GM21576 (cell line): ENCODE results near the gene SSB.
"Not testable (repeated sequence)": the region's sequence is repeated elsewhere in the genome, so short reads cannot be mapped to it uniquely, and the experiment has no call there.

ENCODE experiments used
- ATAC-seq: cut with Tn5 transposase; IDR thresholded peaks from one replicate; pipeline ENCODE4 v1.9.1; 2021; ENCODE audit warnings: mild to moderate bottlenecking, moderate library complexity; ENCODE audit not compliant: unreplicated experiment

Gene SSB

GRCh38 chr2:169781249-169782013 lies 17.2 kb upstream of the SSB start:
- no peak for ATAC-seq

DNA sequence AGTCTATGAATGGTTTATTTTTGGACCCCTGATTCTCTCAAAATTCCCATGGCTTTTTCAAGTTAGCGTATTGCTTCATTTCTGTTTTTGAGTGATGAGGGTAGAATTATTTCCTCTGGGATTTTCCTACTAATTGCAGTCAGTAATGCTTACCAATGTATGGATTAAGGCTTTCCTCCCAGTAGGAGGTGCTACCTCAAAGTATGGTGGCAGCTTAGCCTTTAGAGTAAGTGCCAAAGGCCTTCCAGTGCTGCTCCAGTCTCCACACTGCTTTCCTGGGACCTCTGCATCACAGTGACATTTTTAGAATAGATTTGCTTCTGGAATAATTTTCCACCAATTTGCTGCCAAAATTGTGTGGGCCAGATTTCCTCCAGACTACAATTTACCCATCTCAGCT lies 16.2 kb upstream of the SSB start:
- no peak for ATAC-seq

DNA sequence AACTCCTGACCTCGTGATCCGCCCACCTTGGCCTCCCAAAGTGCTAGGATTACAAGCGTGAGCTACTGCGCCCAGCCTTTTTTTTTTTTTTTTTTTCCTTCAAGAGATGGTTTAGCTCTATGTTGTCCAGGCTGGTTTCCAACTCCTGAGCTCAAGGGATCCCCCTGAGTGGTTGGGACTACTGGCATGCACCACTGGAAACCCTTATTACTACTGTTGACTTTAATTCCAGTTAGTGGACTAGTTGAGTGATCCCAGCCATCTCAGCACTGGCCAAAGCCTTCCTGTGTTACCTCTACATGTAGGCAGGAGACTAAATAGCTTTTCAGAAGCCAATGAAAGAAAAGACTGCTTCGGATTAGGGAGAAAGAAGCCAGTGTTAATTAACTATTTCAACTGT lies 8.1 kb upstream of the SSB start:
- no peak for ATAC-seq

DNA sequence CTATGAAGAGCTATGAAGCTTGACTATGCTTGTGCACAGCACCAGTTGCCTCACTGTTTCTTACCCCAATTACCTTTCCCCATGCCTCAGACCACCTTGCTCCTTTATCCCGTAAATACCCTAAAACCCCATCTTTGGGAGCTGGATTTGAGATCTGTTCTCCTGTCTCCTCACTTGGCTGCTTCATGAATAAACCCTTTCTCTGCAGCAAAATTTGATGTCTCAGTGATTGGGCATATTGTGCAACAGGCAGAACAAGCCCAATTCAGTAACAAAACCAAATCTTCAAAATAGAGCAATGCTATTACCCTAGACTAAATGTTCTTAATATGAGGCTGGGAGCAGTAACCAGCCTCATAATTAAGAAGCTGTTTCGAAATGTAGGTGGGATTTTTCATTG lies 3.5 kb upstream of the SSB start:
- ATAC-seq, result no peak

- ATAC-seq, result no peak
Observed at GRCh38 chr2:169796441-169796840, 2.2 kb upstream of the SSB start.

DNA sequence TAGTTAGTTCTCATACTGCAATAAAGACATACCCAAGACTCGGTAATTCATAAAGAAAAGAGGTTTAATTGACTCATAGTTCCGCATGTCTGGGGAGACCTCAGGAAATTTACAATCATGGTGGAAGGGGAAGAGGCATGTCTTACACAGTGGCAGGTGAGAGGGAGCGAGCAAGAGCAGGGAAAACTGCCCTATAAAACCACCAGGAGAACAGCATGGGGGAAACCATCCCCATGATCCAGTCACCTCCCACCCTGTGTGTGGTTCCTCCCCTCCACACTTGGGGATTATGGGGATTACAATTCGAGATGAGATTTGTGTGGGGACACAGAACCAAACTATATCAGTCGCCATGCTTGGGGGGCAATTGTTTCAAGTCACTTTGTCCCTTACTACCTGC lies 1.1 kb upstream of the SSB start:
- no peak for ATAC-seq

- peak; percentile 1 for ATAC-seq
Observed at GRCh38 chr2:169798397-169798717, 314 bp upstream of the SSB start.

- no peak for ATAC-seq
Observed at GRCh38 chr2:169803480-169803879, 4.8 kb downstream of the SSB start.

DNA sequence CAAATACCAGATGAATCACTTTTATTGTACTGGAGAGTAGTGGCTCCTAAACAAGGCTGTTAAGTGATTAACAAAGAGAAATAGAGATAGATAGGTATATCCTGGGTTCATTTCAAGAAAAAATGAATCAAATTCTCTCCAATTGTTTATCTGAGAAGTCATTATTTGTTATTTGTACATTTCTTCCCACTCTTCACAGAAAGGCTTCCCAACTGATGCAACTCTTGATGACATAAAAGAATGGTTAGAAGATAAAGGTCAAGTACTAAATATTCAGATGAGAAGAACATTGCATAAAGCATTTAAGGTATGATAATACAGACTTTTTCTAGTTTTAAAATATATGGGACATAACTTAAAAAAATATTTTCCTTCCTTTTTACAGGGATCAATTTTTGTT lies 7.9 kb downstream of the SSB start:
- no peak for ATAC-seq

GRCh38 chr2:169808221-169808620 lies 9.6 kb downstream of the SSB start:
- ATAC-seq, result no peak

DNA sequence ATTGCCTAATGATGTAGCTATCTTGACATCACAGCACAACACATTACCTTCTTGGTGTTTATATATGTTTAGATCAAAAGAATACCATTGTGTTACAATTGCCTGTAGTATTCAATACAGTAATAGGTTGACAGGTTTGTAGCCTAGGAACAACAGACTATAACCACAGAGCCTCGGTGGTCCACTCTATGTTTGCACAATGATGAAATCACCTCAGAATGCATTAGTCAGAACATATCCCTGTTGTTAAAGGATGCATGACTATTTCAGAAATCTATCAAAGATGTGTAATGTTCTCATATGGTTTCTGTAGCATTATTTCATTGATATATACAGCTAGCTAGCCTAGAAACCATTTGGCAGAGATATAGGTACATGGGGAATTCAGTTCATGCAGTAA lies 17.2 kb downstream of the SSB start:
- no peak for ATAC-seq

DNA sequence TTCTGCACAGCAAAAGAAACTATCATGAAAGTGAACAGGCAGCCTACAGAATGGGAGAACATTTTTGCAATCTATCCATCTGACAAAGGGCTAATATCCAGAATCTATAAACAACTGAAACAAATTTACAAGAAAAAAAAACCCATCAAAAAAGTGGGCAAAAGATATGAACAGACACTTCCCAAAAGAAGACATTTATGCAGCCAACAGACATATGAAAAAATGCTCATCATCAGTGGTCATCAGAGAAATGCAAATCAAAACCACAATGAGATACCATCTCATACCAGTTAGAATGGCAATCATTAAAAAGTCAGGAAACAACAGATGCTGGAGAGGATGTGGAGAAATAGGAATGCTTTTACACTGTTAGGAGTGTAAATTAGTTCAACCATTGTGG lies 18.3 kb downstream of the SSB start:
- not testable (repeated sequence) for ATAC-seq

- not testable (repeated sequence) for ATAC-seq
Observed at GRCh38 chr2:169817369-169817768, 18.7 kb downstream of the SSB start.

DNA sequence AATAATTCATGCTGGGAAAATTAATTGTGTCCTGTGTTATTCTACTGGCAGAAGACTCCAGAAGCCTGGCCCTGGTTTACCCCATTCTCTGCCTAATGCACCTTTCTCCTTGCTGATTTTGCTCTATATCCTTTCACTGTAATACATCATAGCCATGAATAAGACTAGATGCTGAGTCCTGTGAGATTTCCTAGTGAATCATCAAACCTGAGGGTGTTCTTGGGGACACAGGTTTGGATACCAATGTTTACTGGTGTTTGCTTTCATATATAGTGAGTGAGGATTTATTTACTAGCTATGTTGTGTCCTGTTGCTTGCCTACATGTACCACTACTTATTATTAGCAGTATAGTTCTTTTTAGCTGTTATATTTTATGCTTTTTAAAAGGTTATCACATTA lies 19.6 kb downstream of the SSB start:
- no peak for ATAC-seq

DNA sequence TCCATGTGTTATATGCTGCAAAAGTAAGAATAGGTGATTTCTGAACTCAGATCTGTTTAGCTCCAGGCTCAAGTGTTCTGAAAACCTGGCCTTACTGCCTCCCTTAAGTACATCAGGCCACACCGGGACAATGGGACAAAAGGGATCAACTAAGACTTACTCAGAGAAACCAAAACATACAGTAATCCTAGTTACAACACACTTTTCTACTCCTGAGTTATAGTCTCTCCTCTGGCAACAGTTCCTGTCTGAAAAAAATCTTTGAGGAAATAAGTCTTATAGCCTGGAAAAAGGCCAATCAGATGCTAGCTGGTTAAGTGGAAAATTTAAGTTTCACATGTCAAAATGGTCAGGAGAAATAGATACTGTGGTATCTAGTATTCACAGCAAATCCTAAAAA lies 20.4 kb downstream of the SSB start:
- ATAC-seq, result no peak

GRCh38 chr2:169820101-169820500 lies 21.4 kb downstream of the SSB start:
- not testable (repeated sequence) for ATAC-seq

- no peak for ATAC-seq
Observed at GRCh38 chr2:169822036-169822435, 23.4 kb downstream of the SSB start.

- no peak for ATAC-seq
Observed at GRCh38 chr2:169822785-169823392, 24.2 kb downstream of the SSB start.

DNA sequence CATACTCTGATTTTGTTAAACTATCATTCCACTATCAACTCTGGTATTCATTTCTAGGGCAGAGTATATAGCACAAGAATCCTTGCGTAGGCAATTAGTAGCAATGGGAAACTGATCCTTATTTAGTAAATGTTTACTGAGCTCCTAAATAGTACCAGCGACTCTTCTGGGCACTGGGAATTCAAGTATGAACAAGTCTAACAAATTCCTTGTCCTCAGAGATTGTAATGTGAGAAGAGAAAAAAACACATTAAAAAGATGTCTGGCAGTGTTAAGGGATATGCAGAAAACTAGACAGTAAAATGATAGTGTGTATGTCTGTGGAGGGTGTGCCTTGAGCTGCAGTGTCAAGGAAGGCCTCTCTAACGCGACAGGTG lies 25.3 kb downstream of the SSB start:
- ATAC-seq, result peak; percentile 0

GRCh38 chr2:169824373-169825333 lies 26.0 kb downstream of the SSB start, which contains the start of gene METTL5:
Gene METTL5 (minus strand): TSS chr2:169824905. CDS start chr2:169824597, 308 bp downstream.
- ATAC-seq, result peak; percentile 55

DNA sequence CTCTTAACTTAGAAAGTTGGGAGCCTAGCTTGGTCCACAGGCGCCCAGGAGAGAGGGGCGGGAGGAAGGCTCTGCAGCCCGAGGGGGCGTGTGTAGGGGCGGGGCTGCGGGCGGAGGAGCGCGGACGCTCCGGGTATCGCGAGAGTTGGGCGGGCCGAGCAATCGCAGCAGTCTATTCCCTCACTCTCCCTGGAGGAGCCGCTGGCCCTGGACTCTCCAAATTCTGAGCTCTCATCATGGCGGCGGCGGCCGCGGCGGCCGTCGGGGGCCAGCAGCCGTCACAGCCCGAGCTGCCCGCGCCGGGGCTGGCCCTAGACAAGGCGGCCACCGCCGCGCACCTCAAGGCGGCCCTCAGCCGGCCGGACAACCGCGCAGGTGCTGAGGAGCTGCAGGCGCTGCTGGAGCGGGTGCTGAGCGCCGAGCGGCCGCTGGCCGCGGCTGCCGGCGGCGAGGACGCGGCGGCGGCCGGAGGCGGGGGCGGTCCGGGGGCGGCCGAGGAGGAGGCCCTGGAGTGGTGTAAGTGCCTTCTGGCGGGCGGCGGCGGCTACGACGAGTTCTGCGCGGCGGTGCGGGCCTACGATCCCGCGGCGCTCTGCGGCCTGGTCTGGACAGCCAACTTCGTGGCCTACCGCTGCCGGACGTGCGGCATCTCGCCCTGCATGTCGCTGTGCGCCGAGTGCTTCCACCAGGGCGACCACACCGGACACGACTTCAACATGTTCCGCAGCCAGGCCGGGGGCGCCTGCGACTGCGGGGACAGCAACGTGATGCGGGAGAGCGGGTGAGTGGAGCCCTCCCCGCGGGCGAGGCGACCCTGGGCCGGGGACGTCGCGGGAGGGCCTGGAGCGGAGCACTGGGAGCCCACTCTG lies 28.8 kb downstream of the SSB start, which contains the start of gene UBR3:
Gene UBR3 (plus strand): TSS at position 183 of the 869 bp plus-strand sequence. CDS start 54 bp downstream, at position 237.
- ATAC-seq, result peak; percentile 83
